Osteocyte (in vitro differentiated cells): ENCODE measurements around the gene CDS2. TPM values are rescaled to one million over a fixed set of nuclear protein-coding genes. Genes with fewer than 3 reads are reported as not detected.

ENCODE experiments used
- DNase-seq: peaks from one replicate; pipeline ENCODE4 v3.0.0; 2021; ENCODE audit warnings: mixed read lengths; ENCODE audit not compliant: unreplicated experiment; ENCODE audit errors: extremely low spot score
- H3K27ac Mint-ChIP-seq: one replicate; pipeline ENCODE4 v1.8.0; 2021; ENCODE audit warnings: mild to moderate bottlenecking, mixed read lengths; ENCODE audit not compliant: unreplicated experiment
- H3K27me3 Mint-ChIP-seq: one replicate; pipeline ENCODE4 v1.8.0; 2021; ENCODE audit warnings: mixed read lengths; ENCODE audit not compliant: unreplicated experiment
- H3K36me3 Mint-ChIP-seq: one replicate; pipeline ENCODE4 v1.8.0; 2021; ENCODE audit warnings: mixed read lengths; ENCODE audit not compliant: unreplicated experiment
- H3K4me1 Mint-ChIP-seq: one replicate; pipeline ENCODE4 v1.8.0; 2021; ENCODE audit warnings: mixed read lengths; ENCODE audit not compliant: unreplicated experiment
- H3K4me3 Mint-ChIP-seq: one replicate; pipeline ENCODE4 v1.8.0; 2021; ENCODE audit warnings: mild to moderate bottlenecking, moderate library complexity, mixed read lengths; ENCODE audit not compliant: unreplicated experiment
- H3K9me3 Mint-ChIP-seq: one replicate; pipeline ENCODE4 v1.8.0; 2021; ENCODE audit warnings: mixed read lengths; ENCODE audit not compliant: unreplicated experiment
- CTCF ChIP-seq: fragments of 200-600 bp; sonication (generic); IDR thresholded peaks from 2 replicates; pipeline ENCODE4 v1.5.0; 2021; ENCODE audit warnings: antibody characterized with exemption, mild to moderate bottlenecking, moderate library complexity
- total RNA-seq: library from RNA; stranded (reverse); gene quantifications from 2 replicates; pipeline ENCODE4 v1.2.1, GENCODE V29; 2021

The CDS2 gene
- total RNA-seq, 1 donor from 2014 or later, result 43.2 TPM

- Mint-ChIP-seq H3K9me3 (no peaks in the 10 kb centered on the region), H3K4me1 (peaks cover 4% of the 10 kb centered on the region), H3K27me3 (no peaks in the 10 kb centered on the region), H3K4me3 (no peak overlapping the region), H3K27ac (peak overlapping the region; percentile 52), H3K36me3 (peaks cover 17% of the 10 kb centered on the region)
- peak; percentile 85 for TF ChIP-seq CTCF
- DNase-seq, result no peak
Observed at GRCh38 chr20:5191829-5192569, 65.2 kb downstream of the CDS2 start.

GRCh38 chr20:5192570-5193431, 66.0 kb downstream of the CDS2 start:
- H3K4me3 Mint-ChIP-seq, result no peak overlapping the region
- H3K27me3 Mint-ChIP-seq, result no peaks in the 10 kb centered on the region
- TF ChIP-seq CTCF, result no peak

GRCh38 chr20:5195655-5196054, 68.8 kb downstream of the CDS2 start:
- Mint-ChIP-seq H3K4me1 (peaks cover 4% of the 10 kb centered on the region), H3K36me3 (peaks cover 5% of the 10 kb centered on the region), H3K9me3 (no peaks in the 10 kb centered on the region), H3K27me3 (no peaks in the 10 kb centered on the region), H3K4me3 (no peak overlapping the region), H3K27ac (no peak overlapping the region)
- no peak for TF ChIP-seq CTCF
- no peak for DNase-seq

More at GRCh38 chr20:5192570-5193431, 66.0 kb downstream of the CDS2 start:
- Mint-ChIP-seq H3K27ac (no peak overlapping the region), H3K36me3 (peaks cover 17% of the 10 kb centered on the region), H3K4me1 (peaks cover 4% of the 10 kb centered on the region), H3K9me3 (no peaks in the 10 kb centered on the region)
- no peak for DNase-seq

- H3K4me1 Mint-ChIP-seq, result peaks cover 4% of the 10 kb centered on the region
- no peak overlapping the region for H3K27ac Mint-ChIP-seq
- H3K9me3 Mint-ChIP-seq, result no peaks in the 10 kb centered on the region
- no peak for DNase-seq
- TF ChIP-seq CTCF, result no peak
- no peaks in the 10 kb centered on the region for H3K27me3 Mint-ChIP-seq
- H3K4me3 Mint-ChIP-seq, result no peak overlapping the region
- peaks cover 5% of the 10 kb centered on the region for H3K36me3 Mint-ChIP-seq
Observed at GRCh38 chr20:5196149-5196548, 69.3 kb downstream of the CDS2 start.

- Mint-ChIP-seq H3K4me1 (no peaks in the 10 kb centered on the region), H3K27ac (no peak overlapping the region), H3K36me3 (peaks cover 5% of the 10 kb centered on the region), H3K9me3 (no peaks in the 10 kb centered on the region), H3K4me3 (no peak overlapping the region), H3K27me3 (no peaks in the 10 kb centered on the region)
- TF ChIP-seq CTCF, result no peak
- no peak for DNase-seq
Observed at GRCh38 chr20:5197270-5197827, 70.5 kb downstream of the CDS2 start.
